Measurements from ENCODE around the gene KIF2C. TPM values are rescaled to one million over a fixed set of nuclear protein-coding genes. Genes with fewer than 3 reads are reported as not detected.

KIF2C gene
- total and polyA plus RNA-seq, 9 of the 15 experiments (the other 6 are each of a cell fraction or from before 2014, with no cell fraction given) = 84.9 to 226 (median 169) TPM

DNA sequence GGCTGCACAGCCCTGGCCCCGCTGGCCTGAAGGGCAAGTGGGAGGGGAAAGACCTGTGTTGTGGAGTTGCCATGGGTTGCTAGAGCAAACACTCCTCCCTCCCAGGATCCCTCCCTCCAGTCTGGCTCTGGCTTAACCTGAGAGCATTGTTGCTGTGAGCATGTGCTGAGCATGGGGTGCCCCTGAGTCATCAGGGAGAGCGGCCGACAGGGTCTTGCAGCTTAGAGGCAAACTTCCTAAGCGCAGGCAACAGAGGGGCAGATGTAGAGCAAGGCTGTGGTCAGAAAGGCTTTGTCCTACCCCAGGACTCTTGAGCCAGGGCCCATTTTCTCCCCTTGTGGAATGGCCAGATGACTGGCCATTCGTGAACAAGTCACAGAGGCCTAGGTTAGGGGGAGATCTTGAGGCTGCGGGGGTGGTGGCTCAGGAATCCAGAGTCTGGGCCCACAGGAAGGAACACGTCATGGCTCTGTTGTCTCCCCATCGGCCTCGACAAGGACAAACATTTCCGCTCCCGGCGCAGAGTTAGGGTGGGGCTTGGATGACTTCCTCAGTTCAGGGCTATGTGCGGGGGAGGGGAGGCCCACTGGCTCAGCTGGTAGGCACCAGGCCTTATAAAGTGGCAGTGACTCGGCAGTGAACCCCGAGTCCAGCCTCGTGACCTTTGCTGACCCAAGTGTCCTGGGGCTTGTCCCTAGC, 67.9 kb downstream of the KIF2C start (continued):
- TF ChIP-seq GTF3C2 (IDR thresholded peaks at IDR 0.05; ENCODE audit: borderline replicate concordance, extremely low read depth, insufficient read length) = no peak
- no peak for TF ChIP-seq SNIP1 (IDR thresholded peaks at IDR 0.05; ENCODE audit: low read depth)
- TF ChIP-seq SRF (CRISPR knock-in tag; IDR thresholded peaks at IDR 0.05) = peak in 1 of 2 experiments; percentile 78; a peak in 2 of 4 replicates
- TF ChIP-seq MXI1 (IDR thresholded peaks at IDR 0.05; ENCODE audit: low read depth, low read length) = peak; percentile 94
- TF ChIP-seq ZNF79 (CRISPR knock-in tag; IDR thresholded peaks at IDR 0.05; ENCODE audit: low read depth) = peak; percentile 55
- TF ChIP-seq SMAD2 (IDR thresholded peaks at IDR 0.05; ENCODE audit: low read depth, low read length) = no peak
- TF ChIP-seq KAT7 (CRISPR knock-in tag; IDR thresholded peaks at IDR 0.05; ENCODE audit: borderline replicate concordance) = peak; percentile 92
- TF ChIP-seq TSC22D4 (tag; IDR thresholded peaks at IDR 0.05) = no peak
- TF ChIP-seq CREB1 (IDR thresholded peaks at IDR 0.05) = peak; percentile 77
- peak; percentile 81 for TF ChIP-seq CREB1 (CRISPR knock-in tag; IDR thresholded peaks at IDR 0.05)
- TF ChIP-seq ILK (tag; IDR thresholded peaks at IDR 0.05; ENCODE audit: borderline replicate concordance, low read depth) = no peak
- TF ChIP-seq, protein P1, sequence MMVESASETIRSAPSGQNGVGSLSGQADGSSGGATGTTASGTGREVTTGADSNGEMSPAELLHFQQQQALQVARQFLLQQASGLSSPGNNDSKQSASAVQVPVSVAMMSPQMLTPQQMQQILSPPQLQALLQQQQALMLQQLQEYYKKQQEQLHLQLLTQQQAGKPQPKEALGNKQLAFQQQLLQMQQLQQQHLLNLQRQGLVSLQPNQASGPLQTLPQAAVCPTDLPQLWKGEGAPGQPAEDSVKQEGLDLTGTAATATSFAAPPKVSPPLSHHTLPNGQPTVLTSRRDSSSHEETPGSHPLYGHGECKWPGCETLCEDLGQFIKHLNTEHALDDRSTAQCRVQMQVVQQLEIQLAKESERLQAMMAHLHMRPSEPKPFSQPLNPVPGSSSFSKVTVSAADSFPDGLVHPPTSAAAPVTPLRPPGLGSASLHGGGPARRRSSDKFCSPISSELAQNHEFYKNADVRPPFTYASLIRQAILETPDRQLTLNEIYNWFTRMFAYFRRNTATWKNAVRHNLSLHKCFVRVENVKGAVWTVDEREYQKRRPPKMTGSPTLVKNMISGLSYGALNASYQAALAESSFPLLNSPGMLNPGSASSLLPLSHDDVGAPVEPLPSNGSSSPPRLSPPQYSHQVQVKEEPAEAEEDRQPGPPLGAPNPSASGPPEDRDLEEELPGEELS (CRISPR knock-in tag; IDR thresholded peaks at IDR 0.05; ENCODE audit: borderline replicate concordance) = peak; percentile 98; the same call in 1 of the 2 replicates
- TF ChIP-seq SMAD4 (CRISPR knock-in tag; conservative IDR thresholded peaks at IDR 0.05) = peak; percentile 97
- peak; percentile 6 for TF ChIP-seq CTCFL (IDR thresholded peaks at IDR 0.05; ENCODE audit: borderline replicate concordance, insufficient read depth, low read depth, low read length, poor library complexity, severe bottlenecking)
- TF ChIP-seq SAFB2 (IDR thresholded peaks at IDR 0.05; ENCODE audit: borderline replicate concordance, low read depth, low read length, severe bottlenecking) = no peak
- TF ChIP-seq, protein P2, sequence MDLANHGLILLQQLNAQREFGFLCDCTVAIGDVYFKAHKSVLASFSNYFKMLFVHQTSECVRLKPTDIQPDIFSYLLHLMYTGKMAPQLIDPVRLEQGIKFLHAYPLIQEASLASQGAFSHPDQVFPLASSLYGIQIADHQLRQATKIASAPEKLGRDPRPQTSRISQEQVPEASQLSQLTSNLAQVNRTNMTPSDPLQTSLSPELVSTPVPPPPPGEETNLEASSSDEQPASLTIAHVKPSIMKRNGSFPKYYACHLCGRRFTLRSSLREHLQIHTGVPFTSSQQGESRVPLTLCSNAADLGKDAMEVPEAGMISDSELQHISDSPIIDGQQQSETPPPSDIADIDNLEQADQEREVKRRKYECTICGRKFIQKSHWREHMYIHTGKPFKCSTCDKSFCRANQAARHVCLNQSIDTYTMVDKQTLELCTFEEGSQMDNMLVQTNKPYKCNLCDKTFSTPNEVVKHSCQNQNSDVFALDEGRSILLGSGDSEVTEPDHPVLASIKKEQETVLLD (IDR thresholded peaks at IDR 0.05) = peak; percentile 42
- TF ChIP-seq STAT5B (CRISPR knock-in tag; IDR thresholded peaks at IDR 0.05) = no peak
- TF ChIP-seq PPARD (CRISPR knock-in tag; IDR thresholded peaks at IDR 0.05) = no peak
- TF ChIP-seq EGR1 (conservative IDR thresholded peaks at IDR 0.05) = peak; percentile 99

Data from K562 (cell line).